HEK293 (cell line): ENCODE data around the gene CCDC57.

Source experiments
- CTCF ChIA-PET: fragments of 350-600 bp; formaldehyde crosslinking; extraction: SDS; loops from one replicate; lab custom pipeline; 2021; ENCODE audit warnings: antibody characterized with exemption; lab: Yijun Ruan, JAX
- POLR2A ChIA-PET: fragments of 300-600 bp; formaldehyde crosslinking; extraction: SDS; loops from one replicate; lab custom pipeline; 2020; ENCODE audit warnings: antibody characterized with exemption, inconsistent platforms; lab: Yijun Ruan, JAX
- H3K27ac ChIP-seq: fragments of 200-500 bp; sonication (Bioruptor generic); 2 replicates; pipeline ENCODE4 v1.5.1; 2014; ENCODE audit warnings: low read depth, low read length, control low read depth, inconsistent platforms; ENCODE audit errors: extremely low read depth
- H3K36me3 ChIP-seq, 2 experiments: fragments of 200-500 bp in 1 of 2; sonication (Bioruptor generic) in 1 of 2; 1 replicate in 1 of 2; 2 replicates in 1 of 2; pipeline ENCODE4 v1.5.1; 2014 to 2017; ENCODE audit warnings: inconsistent platforms in 2 of 2, low read length in 2 of 2; ENCODE audit not compliant: control insufficient read depth in 2 of 2, insufficient read depth in 1 of 2
- H3K4me1 ChIP-seq: fragments of 200-500 bp; sonication (Bioruptor generic); 2 replicates; pipeline ENCODE4 v1.5.1; 2014; ENCODE audit warnings: mild to moderate bottlenecking, low read length, inconsistent platforms; ENCODE audit not compliant: control insufficient read depth, insufficient read depth
- H3K4me3 ChIP-seq: 2 replicates; pipeline ENCODE4 v1.5.1; 2011; ENCODE audit warnings: low read depth, mild to moderate bottlenecking, control low read depth, low read length, moderate library complexity
- H3K9me3 ChIP-seq: fragments of 200-500 bp; sonication (Bioruptor generic); 2 replicates; pipeline ENCODE4 v1.5.1; 2014; ENCODE audit warnings: low read depth, low read length, inconsistent platforms; ENCODE audit not compliant: control insufficient read depth, insufficient read depth
- BCL6B ChIP-seq: fragments of 450-650 bp; formaldehyde crosslinking; IDR thresholded peaks from 2 replicates; pipeline ENCODE4 v1.5.1; 2017; ENCODE audit warnings: missing biosample characterization, missing genetic modification characterization
- EGR2 ChIP-seq: fragments of 450-650 bp; formaldehyde crosslinking; IDR thresholded peaks from 2 replicates; pipeline ENCODE4 v1.5.1; 2016; ENCODE audit warnings: low read depth, missing biosample characterization, missing genetic modification characterization
- PATZ1 ChIP-seq: fragments of 450-650 bp; formaldehyde crosslinking; IDR thresholded peaks from 2 replicates; pipeline ENCODE4 v1.5.1; 2016; ENCODE audit warnings: missing biosample characterization, missing genetic modification characterization
- SP2 ChIP-seq: fragments of 450-650 bp; formaldehyde crosslinking; IDR thresholded peaks from 2 replicates; pipeline ENCODE4 v1.5.1; 2016; ENCODE audit warnings: missing biosample characterization, missing genetic modification characterization
- ZBTB10 ChIP-seq: fragments of 450-650 bp; formaldehyde crosslinking; IDR thresholded peaks from 2 replicates; pipeline ENCODE4 v1.5.1; 2016; ENCODE audit warnings: missing biosample characterization, missing genetic modification characterization
- ZFHX2 ChIP-seq: fragments of 450-650 bp; formaldehyde crosslinking; conservative IDR thresholded peaks from 2 replicates; pipeline ENCODE4 v1.5.1; 2016; ENCODE audit warnings: missing biosample characterization, missing genetic modification characterization
- ZNF121 ChIP-seq: fragments of 450-650 bp; formaldehyde crosslinking; IDR thresholded peaks from 2 replicates; pipeline ENCODE4 v1.5.1; 2016; ENCODE audit warnings: missing biosample characterization, missing genetic modification characterization
- ZNF132 ChIP-seq: fragments of 450-650 bp; formaldehyde crosslinking; IDR thresholded peaks from 2 replicates; pipeline ENCODE4 v1.5.1; 2017; ENCODE audit warnings: missing biosample characterization, missing genetic modification characterization, borderline replicate concordance
- ZNF239 ChIP-seq: fragments of 450-650 bp; formaldehyde crosslinking; IDR thresholded peaks from 2 replicates; pipeline ENCODE4 v1.5.1; 2016; ENCODE audit warnings: missing biosample characterization, missing genetic modification characterization
- ZNF416 ChIP-seq: fragments of 450-650 bp; formaldehyde crosslinking; IDR thresholded peaks from 2 replicates; pipeline ENCODE4 v1.5.1; 2016; ENCODE audit warnings: missing biosample characterization, missing genetic modification characterization
- ZNF518A ChIP-seq: fragments of 450-650 bp; formaldehyde crosslinking; conservative IDR thresholded peaks from 2 replicates; pipeline ENCODE4 v1.5.1; 2016; ENCODE audit warnings: low read depth, missing biosample characterization, missing genetic modification characterization
- ZNF529 ChIP-seq: fragments of 450-650 bp; formaldehyde crosslinking; IDR thresholded peaks from 2 replicates; pipeline ENCODE4 v1.5.1; 2017; ENCODE audit warnings: missing genetic modification characterization, missing biosample characterization; ENCODE audit not compliant: insufficient replicate concordance
- ZNF600 ChIP-seq: fragments of 450-650 bp; formaldehyde crosslinking; IDR thresholded peaks from 2 replicates; pipeline ENCODE4 v1.5.1; 2016; ENCODE audit warnings: missing biosample characterization, missing genetic modification characterization
- ZNF610 ChIP-seq: fragments of 450-650 bp; formaldehyde crosslinking; IDR thresholded peaks from 2 replicates; pipeline ENCODE4 v1.5.1; 2016; ENCODE audit warnings: missing biosample characterization, missing genetic modification characterization, borderline replicate concordance
- ZNF639 ChIP-seq: fragments of 450-650 bp; formaldehyde crosslinking; IDR thresholded peaks from 2 replicates; pipeline ENCODE4 v1.5.1; 2016; ENCODE audit warnings: missing biosample characterization, missing genetic modification characterization
- ZSCAN5A ChIP-seq: fragments of 450-650 bp; formaldehyde crosslinking; IDR thresholded peaks from 2 replicates; pipeline ENCODE4 v1.5.1; 2016; ENCODE audit warnings: missing biosample characterization, missing genetic modification characterization

The CCDC57 gene

GRCh38 chr17:82158825-82159224 lies 53.8 kb downstream of the CCDC57 start:
- ChIA-PET POLR2A (no interaction called here), CTCF (interaction anchor here (0.6 to 0.8 kb wide), 3 partner anchors 23 to 140 kb away, joined by 3 to 5 read pairs (median 3); no protein-coding TSS in a partner anchor)
- H3K27ac ChIP-seq, result no peak overlapping the region
- TF ChIP-seq ZNF121 (peak; percentile 94), ZNF610 (tag by site-specific recombination) (no peak), ZNF600 (tag by site-specific recombination) (no peak), ZBTB10 (tag by site-specific recombination) (no peak), ZNF416 (tag by site-specific recombination) (no peak)
- TF ChIP-seq, all 188 proteins: peak for 1
- Histone ChIP-seq H3K4me1 (no peaks in the 10 kb centered on the region), H3K9me3 (no peaks in the 10 kb centered on the region), H3K4me3 (no peak overlapping the region), H3K36me3 (peaks cover 21 to 72% of the 10 kb centered on the region in 2 experiments)

GRCh38 chr17:82157046-82158035 lies 55.3 kb downstream of the CCDC57 start:
- Histone ChIP-seq H3K4me3 (no peak overlapping the region), H3K27ac (no peak overlapping the region), H3K4me1 (no peaks in the 10 kb centered on the region), H3K9me3 (no peaks in the 10 kb centered on the region), H3K36me3 (peaks cover 14 to 66% of the 10 kb centered on the region in 2 experiments; a peak in 2 of 3 replicates)
- CTCF ChIA-PET, result interaction anchor here (0.6 to 1.8 kb wide), 6 partner anchors 13 to 915 kb away, joined by 3 to 4 read pairs (median 3); partner anchors contain the start of genes CENPX, DCXR and LRRC45
- peak; percentile 33 for TF ChIP-seq SP2 (tag by site-specific recombination)
- no peak for TF ChIP-seq ZNF518A
- no peak for TF ChIP-seq ZNF639 (tag by site-specific recombination)
- TF ChIP-seq PATZ1 (tag by site-specific recombination), result no peak
- TF ChIP-seq ZNF132 (tag by site-specific recombination), result no peak
- peak; percentile 69 for TF ChIP-seq ZFHX2
- no peak for TF ChIP-seq ZNF239
- no peak for TF ChIP-seq ZSCAN5A
- TF ChIP-seq EGR2 (tag by site-specific recombination), result peak; percentile 87
- TF ChIP-seq BCL6B, result no peak
- TF ChIP-seq ZNF529 (tag by site-specific recombination), result no peak
- POLR2A ChIA-PET, result no interaction called here
